SU-DHL-6 (cell line): Measurements from ENCODE around the gene GAREM2.

ENCODE experiments used
- H2AFZ ChIP-seq: fragments of 200-600 bp; sonication (generic); 2 replicates; pipeline ENCODE4 v1.6.1; 2014; ENCODE audit warnings: low read depth, mild to moderate bottlenecking, moderate library complexity, mixed read lengths, antibody characterized with exemption, low read length; ENCODE audit not compliant: severe bottlenecking
- H3F3A ChIP-seq: fragments of 200-600 bp; shearing (Covaris generic); 2 replicates; pipeline ENCODE4 v1.6.0; 2016; ENCODE audit warnings: antibody characterized with exemption, mild to moderate bottlenecking; ENCODE audit not compliant: insufficient read depth
- H3K27ac ChIP-seq: fragments of 200-600 bp; sonication (generic); 2 replicates; pipeline ENCODE4 v1.5.1; 2016; ENCODE audit warnings: low read depth, mild to moderate bottlenecking, low read length, moderate library complexity, mixed read lengths
- H3K27me3 ChIP-seq: fragments of 200-600 bp; sonication (generic), shearing (Covaris generic); 2 replicates; pipeline ENCODE4 v1.6.0; 2014; ENCODE audit warnings: mild to moderate bottlenecking, low read length
- H3K36me3 ChIP-seq: fragments of 200-600 bp; sonication (generic); 2 replicates; pipeline ENCODE4 v1.6.1; 2014; ENCODE audit warnings: mild to moderate bottlenecking, low read length, mixed read lengths
- H3K4me2 ChIP-seq: fragments of 300-600, 200-600 bp; shearing (Covaris generic), sonication (generic); 2 replicates; pipeline ENCODE4 v1.6.0; 2014; ENCODE audit warnings: low read length, low read depth, mild to moderate bottlenecking; ENCODE audit not compliant: poor library complexity, severe bottlenecking
- H3K4me3 ChIP-seq: fragments of 200-600 bp; sonication (generic); 2 replicates; pipeline ENCODE4 v1.5.1; 2014; ENCODE audit warnings: antibody characterized with exemption, low read length, mild to moderate bottlenecking, mixed read lengths; ENCODE audit not compliant: insufficient read depth, poor library complexity, severe bottlenecking
- H3K79me2 ChIP-seq: fragments of 200-600 bp; sonication (generic); 2 replicates; pipeline ENCODE4 v1.6.1; 2014; ENCODE audit warnings: mild to moderate bottlenecking, low read length, moderate library complexity; ENCODE audit not compliant: insufficient read depth
- H3K9ac ChIP-seq: fragments of 200-600 bp; sonication (generic); 2 replicates; pipeline ENCODE4 v1.7.0; 2014; ENCODE audit warnings: mild to moderate bottlenecking, low read length
- H3K9me2 ChIP-seq: fragments of 200-600 bp; sonication (generic); replicated peaks from 2 replicates; pipeline ENCODE4 v1.6.1; 2014; ENCODE audit warnings: low read length; ENCODE audit not compliant: insufficient read depth
- H3K9me3 ChIP-seq: fragments of 200-600 bp; sonication (generic); 2 replicates; pipeline ENCODE4 v1.6.1; 2014; ENCODE audit warnings: low read length, mixed read lengths; ENCODE audit not compliant: insufficient read depth
- H4K20me1 ChIP-seq: fragments of 200-600 bp; sonication (generic); 2 replicates; pipeline ENCODE4 v1.6.1; 2014; ENCODE audit warnings: low read depth, mild to moderate bottlenecking, antibody characterized with exemption, low read length, moderate library complexity, mixed read lengths
- CTCF ChIP-seq: fragments of 200-600 bp; sonication (generic); IDR thresholded peaks from one replicate; pipeline ENCODE4 v1.5.1; 2017; ENCODE audit warnings: antibody characterized with exemption, mild to moderate bottlenecking, low read length, moderate library complexity; ENCODE audit not compliant: insufficient read depth, poor library complexity, severe bottlenecking
- EZH2phosphoT487 ChIP-seq: fragments of 200-600 bp; sonication (generic), shearing (Covaris generic); conservative IDR thresholded peaks from 2 replicates; pipeline ENCODE4 v1.6.1; 2018; ENCODE audit warnings: mild to moderate bottlenecking, antibody characterized with exemption, low read length, moderate library complexity, mixed read lengths

GAREM2 gene

GRCh38 chr2:26230806-26231205 lies 57.9 kb downstream of the GAREM2 start:
- TF ChIP-seq CTCF = no peak
- TF ChIP-seq EZH2phosphoT487 = no peak

GRCh38 chr2:26235089-26235488 lies 62.2 kb downstream of the GAREM2 start:
- Histone ChIP-seq H3K36me3 (peaks cover 33% of the 10 kb centered on the region), H3F3A (no peaks in the 10 kb centered on the region), H4K20me1 (no peaks in the 10 kb centered on the region), H3K4me3 (no peak overlapping the region), H3K9me2 (no peaks in the 10 kb centered on the region), H3K27me3 (no peaks in the 10 kb centered on the region), H3K27ac (no peak overlapping the region), H2AFZ (no peak overlapping the region), H3K4me2 (no peak overlapping the region), H3K9me3 (no peaks in the 10 kb centered on the region), H3K9ac (no peak overlapping the region), H3K79me2 (peaks cover 12% of the 10 kb centered on the region)
- no peak for TF ChIP-seq CTCF
- TF ChIP-seq EZH2phosphoT487 = no peak

More at GRCh38 chr2:26230806-26231205, 57.9 kb downstream of the GAREM2 start:
- no peak overlapping the region for H3K4me2 ChIP-seq
- no peaks in the 10 kb centered on the region for H3F3A ChIP-seq
- H3K27me3 ChIP-seq = no peaks in the 10 kb centered on the region
- H4K20me1 ChIP-seq = no peaks in the 10 kb centered on the region
- H3K9me2 ChIP-seq = no peaks in the 10 kb centered on the region
- H3K27ac ChIP-seq = no peak overlapping the region
- no peaks in the 10 kb centered on the region for H3K9me3 ChIP-seq
- no peaks in the 10 kb centered on the region for H3K79me2 ChIP-seq
- H3K9ac ChIP-seq = no peak overlapping the region
- H3K4me3 ChIP-seq = no peak overlapping the region
- peaks cover 41% of the 10 kb centered on the region; the same call in 1 of the 2 replicates for H3K36me3 ChIP-seq
- no peak overlapping the region for H2AFZ ChIP-seq

- Histone ChIP-seq H3K79me2 (peaks cover 40% of the 10 kb centered on the region), H3K4me2 (no peak overlapping the region), H2AFZ (no peak overlapping the region), H4K20me1 (no peaks in the 10 kb centered on the region), H3K9me3 (no peaks in the 10 kb centered on the region), H3K27ac (no peak overlapping the region), H3K27me3 (no peaks in the 10 kb centered on the region), H3K9me2 (no peaks in the 10 kb centered on the region), H3K4me3 (no peak overlapping the region), H3F3A (no peaks in the 10 kb centered on the region), H3K36me3 (peaks cover 23% of the 10 kb centered on the region), H3K9ac (no peak overlapping the region)
- no peak for TF ChIP-seq CTCF
- TF ChIP-seq EZH2phosphoT487 = no peak
Observed at GRCh38 chr2:26237868-26238267, 65.0 kb downstream of the GAREM2 start.
